GM19455 (cell line): ENCODE results near the gene PODN.

Experiments
- ATAC-seq: cut with Tn5 transposase; IDR thresholded peaks from one replicate; pipeline ENCODE4 v1.9.1; 2021; ENCODE audit not compliant: unreplicated experiment

The PODN gene

DNA sequence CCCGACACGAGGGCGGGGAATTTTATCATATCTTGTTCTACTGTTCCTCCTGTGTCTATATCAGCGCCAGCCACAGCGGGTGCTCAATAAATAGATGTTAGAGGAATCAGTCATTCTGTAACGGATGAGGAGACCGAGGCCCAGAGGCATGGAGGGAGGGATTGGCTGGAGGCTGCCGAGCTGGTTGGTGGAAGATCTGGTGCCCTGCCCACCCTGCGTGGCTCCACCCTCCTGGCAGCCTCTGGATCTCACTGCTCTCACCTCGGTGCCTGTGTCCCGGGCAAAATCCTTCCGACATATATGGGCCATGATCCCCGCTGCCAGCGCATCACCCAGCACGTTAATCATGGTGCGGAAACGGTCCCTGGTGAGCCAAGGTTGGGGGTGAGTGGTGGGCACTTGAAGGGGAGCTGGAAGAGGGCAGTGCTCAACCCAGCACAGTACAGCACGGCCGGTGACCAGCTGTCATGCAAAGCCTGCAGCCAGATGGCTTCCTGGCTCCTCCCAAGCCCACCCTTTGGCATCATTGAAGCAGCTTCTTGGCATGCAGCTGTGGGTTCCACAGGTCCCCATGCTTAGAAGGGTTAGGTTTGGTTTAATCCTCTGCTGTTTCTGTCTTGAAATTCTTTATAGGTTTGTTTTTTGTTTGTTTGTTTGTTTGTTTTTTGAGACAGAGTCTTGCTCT, 26.7 kb downstream of the PODN start:
- no peak for ATAC-seq

DNA sequence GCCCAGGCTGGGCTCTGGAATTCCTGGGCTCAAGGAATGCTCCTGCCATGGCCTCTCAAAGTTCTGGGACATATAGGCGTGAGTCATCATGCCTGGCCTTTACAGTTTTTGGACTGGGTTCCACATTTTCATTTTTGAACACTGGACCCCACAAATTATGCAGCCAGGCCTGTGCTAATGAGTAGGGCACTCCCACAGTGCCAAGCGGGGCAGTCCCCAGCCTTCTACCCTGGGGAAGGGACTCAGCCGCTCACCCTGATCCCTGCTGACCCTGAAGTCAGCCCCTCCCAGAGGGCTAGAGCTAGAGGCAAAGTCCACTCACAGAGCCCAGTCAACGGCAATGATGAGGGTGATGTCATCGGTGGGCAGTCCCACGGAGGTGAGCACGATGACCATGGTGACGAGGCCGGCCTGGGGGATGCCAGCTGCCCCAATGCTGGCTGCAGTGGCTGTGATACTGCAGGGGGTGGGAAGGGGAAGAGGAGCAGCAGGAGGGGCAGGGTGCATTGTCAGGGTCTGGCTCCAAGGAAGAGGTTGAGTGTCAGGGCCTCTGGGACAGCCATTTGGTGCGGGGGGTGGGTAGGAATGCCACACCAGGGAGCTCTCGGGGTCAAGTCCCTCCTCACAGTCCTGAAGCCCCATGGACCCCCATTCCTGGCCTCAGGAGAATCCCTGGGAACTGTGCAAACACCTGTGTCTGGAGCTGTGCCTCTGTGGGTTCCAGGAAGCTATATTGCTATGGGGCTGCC, 27.6 kb downstream of the PODN start:
- no peak for ATAC-seq

DNA sequence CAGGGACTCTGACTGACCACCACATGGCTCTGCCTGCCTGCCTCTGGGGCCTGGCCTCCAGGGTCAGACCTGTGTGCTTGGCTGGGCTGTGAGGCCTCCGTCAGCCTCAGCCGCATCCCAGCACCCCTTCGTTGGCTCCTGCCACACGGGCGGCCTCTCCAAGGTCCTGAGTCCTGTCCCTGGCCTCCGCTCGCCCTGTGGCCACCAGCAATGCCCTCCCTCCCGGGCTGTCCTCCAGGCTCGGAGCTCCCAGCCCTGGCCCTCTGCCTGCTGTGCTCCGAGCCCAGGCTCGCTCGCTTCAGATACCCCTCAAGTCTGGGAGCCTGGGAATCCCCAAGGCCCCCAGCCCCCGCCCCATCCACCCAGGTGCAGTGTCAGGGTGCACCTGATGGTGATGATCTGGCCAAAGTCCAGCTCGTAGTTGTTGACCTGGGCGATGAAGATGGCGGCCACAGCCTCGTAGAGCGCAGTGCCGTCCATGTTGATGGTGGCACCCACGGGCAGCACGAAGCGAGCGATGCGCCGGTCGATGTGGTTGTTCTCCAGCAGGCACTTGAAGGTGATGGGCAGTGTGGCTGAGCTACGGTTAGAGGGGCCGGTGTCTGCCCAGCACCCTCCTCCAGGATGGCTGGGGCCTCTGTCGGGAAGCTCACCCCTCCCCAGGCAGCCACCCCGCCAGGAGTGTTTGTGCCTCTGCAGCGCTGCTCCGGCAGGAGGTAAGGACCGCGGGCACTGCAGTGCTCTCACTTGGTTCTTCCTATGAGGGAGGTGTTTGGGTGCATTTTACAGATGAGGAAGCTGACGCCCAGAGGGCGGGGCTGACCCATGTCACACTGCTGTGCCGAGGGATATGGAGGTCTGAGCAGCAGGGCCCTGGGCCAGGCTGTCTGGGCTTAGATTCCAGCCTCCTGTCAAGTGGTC, 28.5 kb downstream of the PODN start:
- ATAC-seq: no peak

DNA sequence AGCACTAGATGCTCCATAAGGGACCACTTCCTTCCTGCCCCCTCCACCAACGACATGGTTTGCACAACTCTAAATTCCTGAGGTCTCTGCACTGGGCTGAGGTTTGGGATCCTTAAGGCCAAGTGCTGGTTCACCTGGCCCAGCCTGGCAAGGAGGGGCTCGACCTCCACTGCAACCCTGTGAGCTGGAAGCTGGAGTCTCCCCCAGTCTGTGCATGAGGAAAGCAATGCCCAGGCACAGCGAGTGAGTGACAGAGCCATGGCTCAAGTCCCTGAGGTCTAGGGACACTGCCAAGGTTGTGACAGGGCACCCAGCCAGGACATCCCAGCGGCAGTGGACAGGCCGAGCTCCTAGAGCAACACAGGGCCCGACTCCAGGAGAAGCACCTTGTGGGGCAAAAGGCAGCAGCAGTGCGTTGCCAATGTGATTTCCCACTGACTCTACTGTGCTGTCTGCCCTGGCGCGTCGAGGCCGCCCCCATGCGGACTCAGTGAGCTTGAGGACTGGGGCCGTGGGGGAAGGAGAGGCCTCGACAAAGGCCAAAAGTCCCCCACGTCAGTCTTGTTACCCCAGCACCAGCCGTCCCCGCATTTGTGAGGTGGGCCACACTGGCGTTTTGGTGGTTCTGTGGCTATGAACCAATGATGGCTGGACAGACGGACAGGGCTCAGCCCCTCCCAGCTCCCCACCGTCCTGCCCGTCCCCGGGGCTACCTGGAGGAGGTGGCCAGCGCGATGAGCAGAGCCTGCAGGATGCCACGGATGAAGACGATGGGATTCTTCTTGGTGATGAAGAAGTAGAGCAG, 30.0 kb downstream of the PODN start:
- ATAC-seq: no peak

GRCh38 chr1:53092659-53093450, 30.8 kb downstream of the PODN start:
- ATAC-seq: no peak

- no peak for ATAC-seq
These were observed 31.4 kb downstream of the PODN start for GRCh38 chr1:53093451-53093754.

DNA sequence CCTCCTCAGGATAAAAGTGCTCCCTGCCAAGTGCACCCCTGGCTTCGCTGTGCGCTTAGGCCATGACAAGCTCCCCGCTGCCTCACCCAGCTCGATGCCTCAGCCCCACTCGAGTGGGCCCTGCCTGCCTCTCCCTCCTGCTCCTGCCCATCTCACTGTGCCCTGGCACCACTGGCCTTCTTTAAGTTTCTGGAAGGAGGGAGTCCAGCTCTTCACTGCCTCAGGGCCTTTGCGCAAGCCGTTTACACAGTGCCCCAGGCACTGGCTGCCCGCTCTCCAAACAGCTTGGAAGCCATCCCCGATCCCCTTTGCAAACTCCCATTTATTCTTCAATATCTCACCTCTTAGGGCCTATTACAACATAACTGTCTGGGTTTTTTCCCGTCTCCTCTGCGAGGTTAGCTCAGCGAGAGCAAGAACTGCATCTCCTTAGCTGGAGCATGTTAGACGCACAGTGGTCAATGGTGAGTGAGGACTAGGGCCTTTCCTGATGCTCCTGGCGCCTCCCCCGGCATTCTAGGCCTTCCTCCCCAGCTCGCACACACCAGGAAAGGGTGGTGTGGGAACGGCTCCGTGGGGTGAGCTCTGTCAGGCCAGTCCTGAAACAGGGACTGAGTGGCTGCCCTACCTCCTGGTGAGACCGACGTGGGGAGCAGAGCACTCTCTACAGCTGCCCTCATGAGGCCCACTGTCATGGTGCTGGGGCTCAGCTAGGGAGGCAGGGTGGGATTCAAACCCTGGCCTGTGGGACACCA, 31.9 kb downstream of the PODN start:
- ATAC-seq: no peak

DNA sequence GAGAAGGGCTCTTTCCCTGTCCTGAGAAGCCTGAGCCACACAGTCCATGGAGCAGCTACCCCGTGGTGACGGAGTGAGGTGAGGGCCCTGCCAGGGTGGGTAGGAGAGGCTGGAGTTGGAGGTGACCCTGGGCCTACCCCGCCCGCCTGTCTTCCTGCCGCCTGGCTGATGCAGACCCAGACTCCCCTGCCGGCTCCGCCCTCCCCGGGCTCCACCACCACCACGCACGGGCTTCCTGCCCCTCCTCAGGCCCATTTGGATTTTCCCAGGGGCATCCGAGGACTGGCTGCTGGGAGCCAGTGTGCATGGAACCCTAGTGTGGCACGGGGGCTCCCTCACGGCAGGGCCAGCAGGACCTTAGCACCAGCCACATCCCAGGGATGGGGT, 32.5 kb downstream of the PODN start:
- no peak for ATAC-seq

DNA sequence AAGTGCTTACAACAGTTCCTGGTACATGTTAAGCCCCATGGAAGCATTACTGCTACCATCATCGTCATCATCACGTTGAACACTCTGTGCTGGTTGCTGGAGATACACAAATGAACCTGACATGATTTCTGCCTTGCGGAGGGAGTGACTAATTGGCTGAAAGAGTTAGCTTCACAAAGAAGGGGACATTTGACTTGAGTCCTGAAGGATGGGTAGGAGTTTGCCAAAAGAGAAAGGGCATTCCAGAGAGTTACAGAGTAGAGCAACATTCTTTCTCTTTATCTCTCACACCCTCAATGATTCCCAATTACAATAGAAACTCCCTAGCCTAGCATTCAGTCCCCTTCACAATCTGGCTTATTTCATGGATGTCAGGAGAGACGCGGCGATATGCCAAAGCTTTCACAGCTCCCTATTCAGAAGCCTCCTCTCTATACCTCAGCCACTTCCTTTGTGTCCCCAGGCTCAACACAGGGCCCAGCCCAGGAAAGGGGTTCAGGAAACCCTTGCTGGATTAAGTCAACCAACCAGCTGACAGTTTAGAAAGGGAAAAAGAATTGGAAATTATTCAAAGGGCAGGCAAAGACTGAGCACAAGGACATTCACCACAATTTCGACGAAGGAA, 42.4 kb downstream of the PODN start:
- ATAC-seq: no peak

- no peak for ATAC-seq
These were observed 45.1 kb downstream of the PODN start for GRCh38 chr1:53107090-53107489.

- ATAC-seq: no peak
These were observed 45.7 kb downstream of the PODN start for GRCh38 chr1:53107570-53108322.

DNA sequence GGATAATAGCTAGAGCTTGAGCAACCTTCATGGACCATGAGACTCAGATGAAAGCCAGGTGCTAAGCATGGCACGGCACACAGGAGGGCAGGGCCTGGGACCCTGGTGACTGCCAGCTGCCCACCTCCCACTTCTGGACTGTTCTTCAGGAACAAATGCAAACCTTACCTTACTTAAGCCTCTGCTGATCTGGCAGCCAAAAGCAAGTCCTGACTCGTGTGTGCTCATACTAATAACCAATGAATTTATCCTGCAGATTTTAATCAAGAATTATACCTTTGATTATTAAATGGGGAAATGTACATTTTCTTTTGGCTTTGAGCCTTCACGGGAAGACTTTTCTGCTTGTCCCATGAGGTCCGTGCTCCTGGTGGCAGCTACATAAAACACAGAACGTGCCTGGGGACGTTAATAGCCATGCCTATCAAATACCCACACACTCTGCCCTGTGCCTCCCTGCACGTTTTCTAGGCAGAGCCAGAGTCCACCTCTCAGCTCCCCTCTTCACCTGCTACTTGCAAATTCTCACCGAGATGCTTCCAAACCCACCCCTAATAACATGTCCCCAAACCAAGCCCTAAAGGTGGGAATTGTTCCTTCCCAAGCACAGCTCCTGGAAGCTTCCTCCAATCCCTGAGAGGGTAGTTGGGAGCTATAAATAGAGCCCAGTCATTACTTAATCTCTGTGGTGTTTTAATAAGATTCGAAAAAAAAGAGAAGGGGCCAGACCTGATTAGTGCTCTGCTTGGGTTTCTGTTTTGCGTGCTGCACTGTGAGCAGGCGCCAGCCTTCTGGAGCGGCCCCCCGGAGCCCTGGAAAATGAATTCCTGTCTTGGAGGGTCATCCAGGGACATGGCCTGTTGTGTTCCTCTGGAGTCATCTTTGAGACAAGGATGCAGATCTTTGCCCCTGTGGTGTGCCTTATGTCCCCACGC, 46.9 kb downstream of the PODN start:
- no peak for ATAC-seq

DNA sequence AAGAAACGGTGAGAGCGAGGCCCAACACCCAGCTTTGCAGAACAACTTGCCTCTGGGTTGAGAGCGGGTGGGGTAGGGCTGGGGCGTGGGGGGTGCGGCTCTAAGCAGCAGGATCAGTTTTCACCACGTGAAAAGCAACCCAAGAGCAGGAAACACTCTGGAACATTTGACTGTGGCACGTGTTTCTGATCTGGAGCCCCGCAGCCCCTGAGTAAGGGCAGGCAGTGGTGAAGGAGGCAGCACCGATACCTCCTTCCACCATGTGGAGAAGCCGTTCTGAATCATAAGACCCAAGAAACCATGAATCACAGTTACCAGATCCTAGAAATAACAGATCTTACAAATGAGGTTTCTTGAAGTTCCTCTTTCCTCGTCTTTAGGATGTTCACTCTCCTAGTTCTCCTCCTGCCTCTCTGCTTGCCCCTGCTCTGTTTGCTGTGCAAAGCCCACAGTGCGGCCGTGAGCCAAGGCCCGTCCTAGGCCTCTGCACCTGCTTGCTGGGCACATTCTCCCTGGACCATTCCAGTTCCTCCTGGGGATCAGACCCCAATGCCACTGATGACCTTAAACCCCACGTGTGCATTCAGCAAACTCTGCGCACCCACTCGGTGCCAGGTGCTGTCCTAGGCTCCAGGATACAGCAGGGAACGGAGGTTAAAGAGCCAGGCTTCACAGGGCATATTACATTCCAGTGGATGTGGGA, 48.5 kb downstream of the PODN start:
- no peak for ATAC-seq

- ATAC-seq: no peak
These were observed 49.1 kb downstream of the PODN start for GRCh38 chr1:53111073-53111556.

DNA sequence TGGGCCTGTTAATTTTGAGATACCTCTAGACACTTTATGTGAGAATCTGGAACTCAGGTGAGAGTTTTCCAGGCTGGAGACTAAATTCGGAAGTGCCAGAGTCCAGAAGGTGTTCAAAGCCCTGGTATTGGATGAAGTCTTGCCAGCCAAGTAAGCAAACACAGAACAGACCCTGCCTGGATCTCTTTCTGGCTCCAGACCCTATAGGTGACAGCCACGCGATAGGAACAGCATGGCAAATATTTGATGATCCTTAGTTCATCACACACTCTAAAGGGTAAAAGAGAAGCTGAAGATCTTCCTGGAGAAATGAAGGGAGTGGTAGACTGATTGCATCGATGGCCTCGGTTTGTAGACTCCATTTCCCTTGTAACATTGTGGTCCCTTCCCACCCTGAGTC, 49.7 kb downstream of the PODN start:
- no peak for ATAC-seq

- ATAC-seq: no peak
These were observed 50.3 kb downstream of the PODN start for GRCh38 chr1:53112271-53112774.
